Measurements from ENCODE around the gene ARHGEF16.

The ARHGEF16 gene

GRCh38 chr1:3521426-3521825 lies 67.0 kb downstream of the ARHGEF16 start:
- no peak for DNase-seq

DNA sequence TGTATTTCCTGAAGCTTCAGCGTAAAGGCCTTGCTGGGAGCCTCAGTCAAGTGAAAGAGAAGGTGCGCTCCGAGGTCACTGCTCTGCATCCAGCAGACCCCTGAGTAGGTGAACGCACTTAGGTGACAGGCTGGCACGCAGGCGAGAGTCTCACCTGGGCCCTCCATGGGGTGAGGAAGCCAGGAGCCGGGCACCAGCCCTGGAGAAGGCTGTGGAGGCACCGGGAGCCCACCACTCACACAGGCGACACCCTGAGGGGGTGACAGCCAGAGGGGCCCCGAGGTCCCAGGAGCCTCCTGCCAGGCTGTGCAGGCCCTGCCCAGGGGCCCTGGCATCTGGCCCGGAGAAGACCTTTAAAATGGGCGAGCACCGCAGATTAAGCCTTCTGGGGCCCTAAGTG lies 67.6 kb downstream of the ARHGEF16 start:
- DNase-seq, result no peak

- DNase-seq, result no peak
Observed at GRCh38 chr1:3522564-3523265, 68.2 kb downstream of the ARHGEF16 start.

GRCh38 chr1:3523980-3524379 lies 69.5 kb downstream of the ARHGEF16 start:
- no peak for DNase-seq

DNA sequence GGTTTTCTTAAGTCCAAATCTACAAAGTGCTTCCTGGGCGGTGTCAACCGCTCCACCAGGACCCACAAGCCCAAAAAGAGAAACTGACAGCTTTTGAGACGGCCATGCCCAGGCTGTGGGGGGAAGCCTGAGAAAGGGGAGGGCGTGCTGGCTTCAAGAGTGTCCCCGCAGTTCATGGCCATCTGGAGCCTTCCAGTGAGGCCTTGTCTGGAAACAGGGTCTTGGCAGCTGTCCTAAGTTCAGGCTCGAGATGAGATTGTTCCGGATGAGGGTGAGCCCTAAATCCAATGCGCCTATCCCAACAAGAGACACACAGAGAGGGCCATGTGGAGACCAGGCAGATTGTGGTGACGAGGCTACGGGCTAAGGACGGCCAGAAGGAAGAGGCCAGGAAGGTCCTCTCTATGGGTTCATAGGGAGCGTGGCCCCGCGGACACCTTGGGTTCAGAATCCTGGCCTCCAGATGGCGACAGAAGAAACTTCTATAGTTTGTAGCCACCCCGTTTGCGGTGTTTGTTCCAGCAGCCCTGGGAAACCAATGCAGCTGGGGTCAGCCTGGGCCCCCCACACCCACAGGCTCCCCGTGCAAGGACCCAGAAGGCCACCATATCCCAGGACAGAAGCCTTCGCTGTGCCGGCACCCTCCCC lies 70.2 kb downstream of the ARHGEF16 start:
- no peak for DNase-seq

GRCh38 chr1:3525551-3526482 lies 71.4 kb downstream of the ARHGEF16 start:
- DNase-seq, result no peak

GRCh38 chr1:3527774-3528173 lies 73.3 kb downstream of the ARHGEF16 start:
- DNase-seq, result no peak

DNA sequence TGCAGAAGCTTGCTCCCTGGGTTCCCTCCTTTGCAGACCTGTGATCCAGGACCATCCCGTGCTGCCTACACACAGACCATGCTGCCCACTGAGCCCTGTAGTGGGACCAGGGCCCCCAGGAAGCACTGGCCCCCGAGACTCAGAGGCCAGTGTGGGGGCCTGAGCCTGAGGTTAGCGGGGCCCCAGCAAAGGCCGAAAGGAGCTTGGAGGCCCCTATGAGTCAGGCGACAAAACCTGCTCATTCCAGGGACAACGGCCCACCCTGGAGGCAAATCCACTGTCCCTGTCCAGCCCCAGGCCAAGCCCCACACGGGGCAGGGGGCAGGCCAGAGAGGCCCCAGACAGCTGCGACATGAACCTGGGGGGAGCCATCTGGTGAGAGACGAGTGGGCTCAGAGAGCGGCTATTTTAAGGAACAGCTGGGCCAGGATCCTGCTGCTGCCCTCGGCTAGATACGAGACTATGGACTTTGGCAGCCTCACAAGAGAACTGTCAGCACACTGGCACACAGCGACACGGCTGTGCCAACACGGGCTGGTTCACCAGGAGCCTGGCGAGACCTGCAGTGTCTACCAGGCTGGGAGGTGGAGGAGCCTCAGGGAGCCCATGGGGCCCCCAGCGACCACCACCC lies 74.7 kb downstream of the ARHGEF16 start:
- DNase-seq, result no peak

DNA sequence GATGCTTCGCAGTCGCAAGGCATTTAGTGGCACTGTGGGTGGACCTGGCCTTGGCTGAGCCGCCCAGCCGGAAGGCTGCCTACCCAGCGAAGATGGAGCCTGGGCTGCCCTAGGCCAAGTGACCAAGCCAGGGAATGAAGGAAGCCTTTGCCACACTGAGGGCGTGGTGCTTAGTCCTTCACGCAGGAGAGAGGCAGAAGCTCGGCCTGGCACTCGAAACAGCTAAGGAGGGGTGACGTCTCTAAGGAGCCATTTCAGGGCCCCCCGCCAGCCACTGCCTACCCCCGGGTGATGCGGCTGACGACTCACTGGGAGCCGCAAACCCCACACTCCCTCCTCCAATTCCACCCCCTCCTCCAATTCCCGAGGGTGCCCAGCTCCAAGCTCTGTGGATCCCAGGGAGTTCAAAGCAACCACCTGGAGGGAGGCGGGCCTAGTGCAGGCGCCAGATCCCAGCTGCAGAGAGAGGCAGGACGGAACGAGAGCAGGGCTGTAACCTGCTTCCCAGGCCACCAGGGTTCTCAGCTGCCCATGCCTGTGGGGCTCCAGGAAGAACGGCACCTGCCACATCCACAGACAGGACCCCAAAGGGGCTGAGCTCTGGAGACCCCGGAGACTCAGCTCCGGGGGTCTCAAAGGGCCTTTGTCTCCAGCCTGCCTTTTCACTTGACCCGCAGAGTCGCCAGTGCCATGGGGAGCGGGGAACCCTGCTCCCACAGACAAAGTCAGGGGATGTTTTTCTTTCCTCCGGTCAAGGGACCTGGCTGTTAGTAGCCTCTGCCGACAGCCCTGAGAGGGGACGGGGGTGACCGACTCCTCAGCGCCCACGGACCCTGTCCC lies 75.8 kb downstream of the ARHGEF16 start:
- peak; percentile 25 for DNase-seq
